Erythroblast (primary cell): ENCODE measurements around the gene RAB1A.

Source experiments
- GATA1 ChIP-seq: IDR thresholded peaks from 2 replicates; pipeline ENCODE4 v1.6.1; 2011; ENCODE audit warnings: low read depth, mild to moderate bottlenecking, control low read depth, low read length, moderate library complexity
- POLR2A ChIP-seq: IDR thresholded peaks from 2 replicates; pipeline ENCODE4 v1.6.1; 2011; ENCODE audit warnings: mild to moderate bottlenecking, low read length

DNA sequence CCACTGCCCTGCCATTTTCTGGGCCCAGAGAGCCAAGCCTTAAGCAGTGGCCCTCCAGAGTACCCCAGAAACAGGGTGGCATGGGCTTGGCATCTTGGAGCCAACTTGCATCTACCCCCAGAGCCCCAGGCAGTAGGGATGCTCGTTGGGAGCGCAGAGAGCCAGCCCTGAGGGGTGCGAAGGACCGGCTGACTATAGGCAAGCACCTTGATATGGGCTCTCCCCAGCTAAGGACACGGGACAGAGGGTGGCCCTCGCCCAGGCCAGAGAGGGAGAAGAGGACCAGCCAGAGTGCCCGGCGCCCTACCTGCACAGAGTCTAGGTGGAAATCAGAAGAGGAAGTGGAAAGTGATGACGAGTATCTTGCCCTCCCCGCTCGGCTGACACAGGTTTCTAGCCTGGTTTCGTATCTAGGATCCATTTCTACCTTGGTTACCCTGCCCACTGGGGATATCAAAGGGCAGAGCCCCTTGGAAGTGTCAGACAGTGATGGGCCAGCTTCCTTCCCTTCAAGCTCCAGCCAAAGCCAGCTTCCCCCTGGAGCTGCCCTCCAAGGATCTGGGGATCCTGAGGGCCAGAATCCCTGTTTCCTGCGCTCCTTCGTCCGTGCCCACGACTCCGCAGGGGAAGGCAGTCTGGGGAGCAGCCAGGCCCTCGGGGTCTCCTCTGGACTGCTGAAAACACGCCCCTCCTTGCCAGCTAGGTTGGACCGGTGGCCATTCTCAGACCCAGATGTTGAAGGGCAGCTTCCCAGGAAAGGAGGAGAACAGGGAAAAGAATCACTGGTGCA is 57.5 kb downstream of the RAB1A start:
- no peak for TF ChIP-seq POLR2A
- no peak for TF ChIP-seq GATA1
